HG03108 (cell line): ENCODE measurements around the gene DHTKD1.
A peak's percentile ranks its signal among the peaks of the same experiment; 100 is the strongest.

Source experiments
- ATAC-seq: cut with Tn5 transposase; IDR thresholded peaks from one replicate; pipeline ENCODE4 v1.9.1; 2021; ENCODE audit warnings: moderate library complexity; ENCODE audit not compliant: unreplicated experiment

Gene DHTKD1

GRCh38 chr10:12068449-12069269 lies at the start of gene DHTKD1:
Gene DHTKD1 (plus strand): TSS chr10:12068954. CDS start chr10:12069034, 80 bp downstream.
- peak; percentile 99 for ATAC-seq

- ATAC-seq: no peak
Observed at GRCh38 chr10:12019283-12019971, 49.3 kb upstream of the DHTKD1 start.

- no peak for ATAC-seq
Observed at GRCh38 chr10:12020574-12020973, 48.2 kb upstream of the DHTKD1 start.

GRCh38 chr10:12022580-12023257 lies 46.0 kb upstream of the DHTKD1 start:
- ATAC-seq: no peak

GRCh38 chr10:12025591-12025990 lies 43.2 kb upstream of the DHTKD1 start:
- ATAC-seq: no peak

- ATAC-seq: peak; percentile 93
Observed at GRCh38 chr10:12027539-12027938, 41.2 kb upstream of the DHTKD1 start.

GRCh38 chr10:12031404-12031803 lies 37.4 kb upstream of the DHTKD1 start:
- no peak for ATAC-seq

- ATAC-seq: no peak
Observed at GRCh38 chr10:12036073-12036655, 32.6 kb upstream of the DHTKD1 start.

GRCh38 chr10:12041766-12042408 lies 26.9 kb upstream of the DHTKD1 start:
- ATAC-seq: no peak

- peak; percentile 2 for ATAC-seq
Observed at GRCh38 chr10:12042409-12042796, 26.4 kb upstream of the DHTKD1 start.

GRCh38 chr10:12042797-12043651 lies 25.7 kb upstream of the DHTKD1 start, which contains the start of gene UPF2:
Gene UPF2 (minus strand): TSS chr10:12042809. CDS start chr10:12035423, 7,386 bp downstream.
- peak; percentile 53 for ATAC-seq

GRCh38 chr10:12045596-12045995 lies 23.2 kb upstream of the DHTKD1 start:
- ATAC-seq: no peak

GRCh38 chr10:12048547-12048946 lies 20.2 kb upstream of the DHTKD1 start:
- ATAC-seq: no peak

- ATAC-seq: no peak
Observed at GRCh38 chr10:12050528-12050927, 18.2 kb upstream of the DHTKD1 start.

GRCh38 chr10:12051241-12051640 lies 17.5 kb upstream of the DHTKD1 start:
- no peak for ATAC-seq

- no peak for ATAC-seq
Observed at GRCh38 chr10:12055732-12056131, 13.0 kb upstream of the DHTKD1 start.

GRCh38 chr10:12056748-12057147 lies 12.0 kb upstream of the DHTKD1 start:
- no peak for ATAC-seq

GRCh38 chr10:12061124-12061523 lies 7.6 kb upstream of the DHTKD1 start:
- no peak for ATAC-seq

GRCh38 chr10:12062754-12063482 lies 5.8 kb upstream of the DHTKD1 start:
- no peak for ATAC-seq
